ENCODE data around the gene CDKN1A.

The CDKN1A gene

GRCh38 chr6:36633370-36633769 is 45.1 kb upstream of the CDKN1A start:
- H3K27me3 ChIP-seq (ENCODE audit: insufficient read depth, poor library complexity, severe bottlenecking): no peaks in the 10 kb centered on the region
- H3K4me3 ChIP-seq (replicated peaks; ENCODE audit: insufficient read depth, low read length): no peak overlapping the region
- no peak overlapping the region for H3K27ac ChIP-seq (replicated peaks)
- no peak for DNase-seq (ENCODE audit: low read depth in 1 of 2, low spot score in 1 of 2)
- TF ChIP-seq, protein P1, sequence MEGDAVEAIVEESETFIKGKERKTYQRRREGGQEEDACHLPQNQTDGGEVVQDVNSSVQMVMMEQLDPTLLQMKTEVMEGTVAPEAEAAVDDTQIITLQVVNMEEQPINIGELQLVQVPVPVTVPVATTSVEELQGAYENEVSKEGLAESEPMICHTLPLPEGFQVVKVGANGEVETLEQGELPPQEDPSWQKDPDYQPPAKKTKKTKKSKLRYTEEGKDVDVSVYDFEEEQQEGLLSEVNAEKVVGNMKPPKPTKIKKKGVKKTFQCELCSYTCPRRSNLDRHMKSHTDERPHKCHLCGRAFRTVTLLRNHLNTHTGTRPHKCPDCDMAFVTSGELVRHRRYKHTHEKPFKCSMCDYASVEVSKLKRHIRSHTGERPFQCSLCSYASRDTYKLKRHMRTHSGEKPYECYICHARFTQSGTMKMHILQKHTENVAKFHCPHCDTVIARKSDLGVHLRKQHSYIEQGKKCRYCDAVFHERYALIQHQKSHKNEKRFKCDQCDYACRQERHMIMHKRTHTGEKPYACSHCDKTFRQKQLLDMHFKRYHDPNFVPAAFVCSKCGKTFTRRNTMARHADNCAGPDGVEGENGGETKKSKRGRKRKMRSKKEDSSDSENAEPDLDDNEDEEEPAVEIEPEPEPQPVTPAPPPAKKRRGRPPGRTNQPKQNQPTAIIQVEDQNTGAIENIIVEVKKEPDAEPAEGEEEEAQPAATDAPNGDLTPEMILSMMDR (IDR thresholded peaks at IDR 0.05; ENCODE audit: insufficient read depth, low read length): no peak
- TF ChIP-seq POLR2AphosphoS5 (IDR thresholded peaks at IDR 0.05; ENCODE audit: low read depth) (no peak), GABPA (IDR thresholded peaks at IDR 0.05; ENCODE audit: low read depth) (no peak), SPI1 (IDR thresholded peaks at IDR 0.05; ENCODE audit: borderline replicate concordance, low read depth) (no peak), REST (IDR thresholded peaks at IDR 0.05; ENCODE audit: insufficient replicate concordance, low read depth) (no peak)

- H3K27ac ChIP-seq (replicated peaks): no peak overlapping the region
Observed at GRCh38 chr6:36633915-36634314, 44.6 kb upstream of the CDKN1A start.

GRCh38 chr6:36634317-36635108 is 44.0 kb upstream of the CDKN1A start:
- Histone ChIP-seq H3K27me3 (ENCODE audit: insufficient read depth, poor library complexity, severe bottlenecking) (no peaks in the 10 kb centered on the region), H3K4me3 (replicated peaks; ENCODE audit: insufficient read depth, low read length) (no peak overlapping the region), H3K27ac (replicated peaks) (no peak overlapping the region)
- TF ChIP-seq SPI1 (IDR thresholded peaks at IDR 0.05; ENCODE audit: borderline replicate concordance, low read depth) (no peak), GABPA (IDR thresholded peaks at IDR 0.05; ENCODE audit: low read depth) (no peak), POLR2AphosphoS5 (IDR thresholded peaks at IDR 0.05; ENCODE audit: low read depth) (no peak), REST (IDR thresholded peaks at IDR 0.05; ENCODE audit: insufficient replicate concordance, low read depth) (no peak)
- TF ChIP-seq, protein P1 (IDR thresholded peaks at IDR 0.05; ENCODE audit: insufficient read depth, low read length): no peak
- no peak for DNase-seq (ENCODE audit: low read depth in 1 of 2, low spot score in 1 of 2)

More at GRCh38 chr6:36633915-36634314, 44.6 kb upstream of the CDKN1A start:
- Histone ChIP-seq H3K27me3 (ENCODE audit: insufficient read depth, poor library complexity, severe bottlenecking) (no peaks in the 10 kb centered on the region), H3K4me3 (replicated peaks; ENCODE audit: insufficient read depth, low read length) (no peak overlapping the region)
- TF ChIP-seq, protein P1 (IDR thresholded peaks at IDR 0.05; ENCODE audit: insufficient read depth, low read length): no peak
- TF ChIP-seq REST (IDR thresholded peaks at IDR 0.05; ENCODE audit: insufficient replicate concordance, low read depth): no peak
- TF ChIP-seq SPI1 (IDR thresholded peaks at IDR 0.05; ENCODE audit: borderline replicate concordance, low read depth): no peak
- TF ChIP-seq GABPA (IDR thresholded peaks at IDR 0.05; ENCODE audit: low read depth): no peak
- TF ChIP-seq POLR2AphosphoS5 (IDR thresholded peaks at IDR 0.05; ENCODE audit: low read depth): no peak
- DNase-seq (ENCODE audit: low read depth in 1 of 2, low spot score in 1 of 2): no peak
